ENCODE results near the gene CEP192.
"Not testable (repeated sequence)": the region's sequence is repeated elsewhere in the genome, so short reads cannot be mapped to it uniquely, and the experiment has no call there.

Gene CEP192

DNA sequence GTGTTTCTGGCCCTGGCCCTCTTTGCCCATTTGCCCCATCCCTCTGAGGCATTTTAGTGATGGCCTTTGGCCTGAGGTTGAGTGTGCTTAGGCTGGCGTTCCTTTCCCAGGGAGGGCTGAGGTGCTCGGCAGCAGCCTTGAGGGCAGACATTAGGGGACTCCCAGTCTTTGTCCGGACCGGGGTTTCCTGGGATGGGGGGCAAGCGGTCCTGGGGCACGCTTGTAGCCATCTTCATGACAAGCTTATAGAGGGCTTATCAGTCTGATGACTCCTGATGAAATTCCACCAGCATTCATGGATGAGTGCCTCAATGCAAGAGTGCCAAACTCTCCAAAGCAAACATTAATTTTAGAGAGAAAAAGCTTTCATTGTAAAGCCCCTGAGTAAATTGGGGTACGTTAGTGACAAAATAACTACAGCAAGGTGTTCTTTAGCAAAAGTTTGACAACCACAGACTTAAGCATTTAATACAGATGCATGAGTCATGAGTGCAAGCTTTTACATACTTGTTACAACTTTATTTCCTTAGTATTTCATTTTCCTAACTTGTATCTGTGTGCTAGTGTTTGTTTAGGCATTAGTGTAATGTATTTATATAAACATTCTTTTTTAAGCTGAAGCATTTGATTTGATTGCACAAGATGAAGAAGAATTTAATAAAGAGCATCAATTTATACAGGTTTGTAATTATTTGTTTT lies 45.6 kb downstream of the CEP192 start:
- no peak for DNase-seq

DNA sequence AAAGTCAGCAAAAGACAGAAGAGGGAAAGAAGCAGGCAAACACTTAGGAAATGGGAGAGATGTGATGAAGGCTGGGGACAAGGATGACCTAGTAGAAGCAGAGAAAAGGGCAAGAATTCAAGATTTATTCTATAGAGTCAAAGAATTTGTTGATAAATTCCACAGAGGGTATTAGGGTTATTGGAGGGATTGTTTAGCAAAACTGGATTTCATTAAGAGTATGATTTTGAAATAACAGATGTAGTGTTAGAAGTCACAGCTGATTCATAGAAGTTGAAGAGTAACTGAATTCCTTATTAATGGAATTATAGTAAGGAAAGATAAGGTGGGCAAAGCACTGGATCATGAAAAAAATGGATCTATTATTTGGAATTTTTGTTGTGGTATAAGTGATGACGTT lies 48.6 kb downstream of the CEP192 start:
- no peak for DNase-seq

DNA sequence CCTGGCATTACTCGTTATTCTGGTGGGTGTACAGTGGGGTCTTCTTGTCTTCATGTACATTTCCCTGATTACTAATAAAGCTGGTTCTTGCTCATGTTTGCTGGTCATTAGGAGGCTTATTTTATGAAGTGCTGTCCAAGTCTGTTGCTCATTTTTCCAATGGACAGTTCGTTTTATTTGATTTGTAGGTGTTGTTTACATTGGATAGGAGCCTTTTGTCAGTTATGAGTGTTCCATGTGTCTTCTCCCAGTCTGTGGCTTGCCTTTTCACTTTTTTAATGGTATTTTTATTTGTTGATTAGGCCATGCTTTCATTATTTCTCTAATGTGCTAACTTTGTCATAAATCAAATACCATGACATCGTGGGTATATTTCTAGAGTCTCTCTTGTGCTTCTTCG lies 51.9 kb downstream of the CEP192 start:
- DNase-seq = no peak

DNA sequence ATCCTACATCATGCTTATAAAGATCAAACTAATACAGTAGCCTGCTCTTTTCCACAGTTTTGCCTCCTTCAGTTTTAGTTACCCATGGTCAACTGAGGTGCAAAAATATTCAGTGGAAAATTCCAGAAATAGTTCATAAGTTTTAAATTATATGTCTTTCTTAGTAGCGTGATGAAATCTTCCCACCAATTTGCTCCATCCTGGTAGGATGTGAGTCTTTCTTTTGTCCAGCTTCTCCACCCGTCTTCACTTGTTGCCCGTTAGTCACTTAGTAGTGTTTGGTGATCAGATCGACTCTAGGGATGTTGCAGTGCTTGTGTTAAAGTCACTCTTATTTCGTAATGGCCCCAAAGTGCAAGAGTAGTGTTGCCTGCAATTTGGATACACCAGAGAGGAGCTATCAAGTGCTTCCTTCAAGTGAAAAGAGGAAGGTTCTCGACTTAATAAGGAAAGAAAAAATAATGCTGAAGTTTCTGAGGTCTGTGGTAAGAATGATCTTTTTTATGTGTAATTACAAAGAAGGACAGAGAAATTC lies 57.0 kb downstream of the CEP192 start:
- no peak for DNase-seq

DNA sequence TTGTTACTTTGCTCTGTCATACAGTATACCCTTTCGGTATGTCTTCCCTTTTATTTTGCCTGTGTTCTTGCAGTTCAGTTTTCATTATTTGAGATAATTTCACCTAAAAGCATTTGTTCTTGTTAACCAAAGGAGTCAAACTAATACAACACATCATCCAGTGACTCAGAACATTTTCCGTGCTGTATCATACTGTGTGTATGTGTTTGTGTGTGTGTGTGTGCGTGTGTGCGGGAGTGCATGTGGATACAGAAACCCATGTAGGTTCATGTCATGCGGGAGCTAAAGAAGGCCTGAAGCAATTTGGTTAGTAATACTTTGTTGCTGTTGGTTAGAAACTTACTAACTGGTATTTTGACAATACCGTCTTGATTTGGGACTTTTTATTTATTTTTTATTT lies 60.0 kb downstream of the CEP192 start:
- DNase-seq = no peak

DNA sequence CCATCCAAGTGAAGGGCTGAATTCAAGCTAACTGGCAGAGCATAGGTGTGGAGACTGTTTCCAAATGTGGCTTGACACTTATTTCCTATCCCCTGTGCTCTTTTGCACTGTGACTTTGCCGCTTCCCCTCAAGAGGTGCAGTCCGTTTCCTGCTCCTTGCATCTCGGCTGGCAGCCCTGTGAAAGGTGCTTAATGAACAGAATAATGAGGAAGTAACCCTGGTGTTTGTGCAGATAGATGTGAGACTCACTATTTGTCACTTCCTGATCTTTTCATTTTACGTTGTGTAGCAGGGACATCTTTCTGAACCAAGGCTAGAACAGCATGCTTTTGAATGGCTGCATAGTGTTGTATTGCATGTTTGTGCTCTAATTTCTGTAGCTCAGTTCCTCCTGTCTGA lies 60.8 kb downstream of the CEP192 start:
- DNase-seq = no peak

DNA sequence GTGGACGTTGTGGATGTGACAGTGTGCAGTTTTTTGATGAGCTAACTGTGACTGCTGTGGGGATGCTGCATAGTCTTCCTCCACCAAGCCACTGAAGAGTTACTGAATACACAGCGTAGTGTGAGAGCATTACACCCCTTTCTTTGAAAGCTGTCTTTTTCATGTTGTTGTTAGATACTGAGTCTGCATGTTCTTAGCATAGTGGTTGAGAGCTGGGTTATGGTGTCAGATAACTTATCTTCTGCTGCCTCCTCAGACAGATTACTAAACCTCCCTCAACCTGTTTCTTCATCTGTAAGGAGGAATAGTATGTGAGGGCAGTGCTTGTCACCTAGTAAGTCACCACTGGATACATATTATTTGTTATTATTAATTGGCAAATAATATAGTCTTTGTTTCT lies 63.2 kb downstream of the CEP192 start:
- DNase-seq = no peak

DNA sequence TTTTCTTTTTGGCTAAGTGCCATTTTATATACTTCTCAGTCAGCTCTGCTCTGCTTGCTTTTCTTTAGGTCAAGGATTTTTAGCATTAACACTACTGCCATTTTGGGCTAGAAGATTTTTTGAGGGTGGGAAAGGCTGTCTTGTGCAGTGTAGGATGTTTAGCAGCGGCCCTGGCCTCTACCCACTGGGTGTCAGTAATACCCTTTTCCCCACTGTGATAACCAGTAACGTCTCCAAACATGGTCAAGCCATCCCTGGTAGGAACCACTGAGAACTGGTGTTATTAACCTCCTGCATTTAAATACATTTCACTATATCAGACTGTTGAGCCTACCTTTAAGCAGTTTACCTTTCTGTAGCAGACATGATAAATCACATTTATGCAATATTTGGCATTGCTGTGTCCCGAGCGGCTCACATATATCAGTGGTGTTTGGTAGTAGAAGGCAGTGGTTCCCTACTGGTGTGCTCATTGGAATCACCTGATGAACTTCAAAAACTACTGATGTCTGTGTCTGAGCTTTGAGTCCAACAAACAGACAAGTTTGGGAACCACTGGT lies 70.5 kb downstream of the CEP192 start:
- no peak for DNase-seq

DNA sequence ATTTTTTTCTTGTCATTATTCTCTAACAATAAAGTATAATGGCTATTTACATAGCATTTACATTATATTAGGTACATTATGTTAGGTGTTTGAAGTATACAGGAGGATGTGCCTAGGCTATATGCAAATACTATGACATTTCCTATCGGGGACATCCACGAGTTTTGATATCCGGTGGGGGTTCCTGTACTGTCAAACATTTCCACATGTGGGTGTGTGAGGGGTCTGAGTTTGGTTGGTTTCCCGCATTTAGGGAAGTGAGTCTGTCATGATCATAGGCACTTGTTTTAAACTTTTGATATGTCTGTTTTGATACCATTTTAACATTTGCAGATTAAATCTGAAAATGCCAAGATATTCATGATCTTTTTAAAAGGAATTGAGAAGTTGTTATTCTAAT lies 76.0 kb downstream of the CEP192 start:
- no peak for DNase-seq

DNA sequence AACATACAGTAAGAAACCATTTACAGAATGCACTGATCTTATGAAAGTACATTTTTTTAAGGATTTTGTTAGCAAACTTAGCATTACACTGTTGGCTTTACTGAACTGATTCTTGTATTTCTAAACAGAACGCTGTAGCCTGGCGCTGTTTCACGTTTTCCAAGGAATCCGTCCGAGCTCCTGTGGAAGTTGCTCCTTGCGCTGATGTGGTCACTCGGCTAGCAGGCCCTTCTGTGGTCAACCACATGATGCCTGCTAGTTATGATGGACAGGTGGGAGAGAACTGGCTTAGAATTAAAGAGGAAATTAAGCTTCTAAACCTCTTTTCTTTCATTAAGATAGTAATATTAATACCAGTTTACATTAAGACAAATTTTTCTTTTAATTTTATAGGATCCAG lies 76.8 kb downstream of the CEP192 start:
- DNase-seq = no peak

DNA sequence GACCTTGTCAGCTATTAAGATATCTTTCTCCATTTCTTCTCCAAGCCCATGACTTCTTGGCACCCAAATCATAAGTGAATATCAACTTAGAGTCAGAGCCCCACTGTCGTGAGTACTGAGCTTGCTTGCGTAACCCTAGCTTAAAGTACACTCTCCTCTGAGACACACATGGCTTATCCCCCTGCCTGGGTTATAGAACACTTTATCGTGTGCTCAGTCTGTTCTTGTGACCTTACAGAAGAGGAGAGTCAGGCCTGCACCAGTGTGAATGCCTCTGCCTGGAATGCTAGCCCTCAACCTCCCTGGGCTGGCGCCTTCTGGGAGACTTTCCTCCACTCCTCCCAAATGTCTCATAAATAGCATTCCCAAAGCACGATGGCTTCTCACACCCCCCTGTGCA lies 79.3 kb downstream of the CEP192 start:
- DNase-seq = no peak

DNA sequence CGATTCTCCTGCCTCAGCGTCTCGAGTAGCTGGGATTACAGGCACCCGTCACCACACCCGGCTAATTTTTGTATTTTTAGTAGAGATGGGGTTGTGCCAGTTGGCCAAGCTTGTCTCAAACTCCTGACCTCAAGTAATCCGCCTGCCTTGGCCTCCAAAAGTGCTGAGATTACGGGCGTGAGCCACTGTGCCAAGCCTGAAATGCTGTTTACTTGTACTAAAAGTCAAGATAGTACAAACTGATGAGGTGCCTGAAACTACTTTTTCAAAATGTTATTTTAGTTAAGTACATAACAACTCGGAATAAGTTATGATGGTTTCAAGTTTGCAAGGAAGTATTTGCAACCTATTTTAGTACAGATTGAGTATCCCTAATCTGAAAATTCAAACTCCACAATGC lies 85.7 kb downstream of the CEP192 start:
- DNase-seq = no peak

DNA sequence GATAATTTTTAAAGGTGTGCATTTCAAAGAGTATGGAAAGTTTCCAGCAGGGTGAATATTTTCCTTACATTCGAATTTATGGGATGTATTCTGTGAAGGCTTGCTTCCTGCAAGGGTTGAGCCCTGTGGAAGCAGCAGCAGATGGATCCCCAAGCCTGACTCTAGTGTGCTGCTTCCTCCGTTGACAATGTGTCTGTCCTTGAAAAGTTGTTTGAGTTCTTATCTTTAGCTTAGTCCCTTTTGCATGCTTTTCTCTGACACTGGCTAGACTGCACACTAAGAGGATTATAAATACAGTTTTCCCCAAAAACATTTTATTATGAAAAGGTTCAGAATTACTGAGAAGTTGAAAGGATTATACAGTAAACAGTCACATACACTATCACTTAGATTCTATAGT lies 86.3 kb downstream of the CEP192 start:
- DNase-seq = no peak

DNA sequence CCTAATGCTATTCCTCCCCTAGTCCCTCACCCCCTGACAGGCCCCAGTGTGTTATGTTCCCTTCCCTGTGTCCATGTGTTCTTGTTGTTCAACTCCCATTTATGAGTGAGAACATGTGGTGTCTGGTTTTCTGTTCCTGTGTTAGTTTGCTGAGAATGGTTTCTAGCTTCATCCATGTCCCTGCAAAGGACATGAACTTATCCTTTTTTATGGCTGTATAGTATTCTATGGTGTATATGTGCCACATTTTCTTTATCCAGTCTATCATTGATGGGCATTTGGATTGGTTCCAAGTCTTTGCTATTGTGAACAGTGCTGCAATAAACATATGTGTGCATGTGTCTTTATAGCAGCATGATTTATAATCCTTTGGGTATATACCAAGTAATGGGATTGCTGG lies 86.9 kb downstream of the CEP192 start:
- DNase-seq = not testable (repeated sequence)

DNA sequence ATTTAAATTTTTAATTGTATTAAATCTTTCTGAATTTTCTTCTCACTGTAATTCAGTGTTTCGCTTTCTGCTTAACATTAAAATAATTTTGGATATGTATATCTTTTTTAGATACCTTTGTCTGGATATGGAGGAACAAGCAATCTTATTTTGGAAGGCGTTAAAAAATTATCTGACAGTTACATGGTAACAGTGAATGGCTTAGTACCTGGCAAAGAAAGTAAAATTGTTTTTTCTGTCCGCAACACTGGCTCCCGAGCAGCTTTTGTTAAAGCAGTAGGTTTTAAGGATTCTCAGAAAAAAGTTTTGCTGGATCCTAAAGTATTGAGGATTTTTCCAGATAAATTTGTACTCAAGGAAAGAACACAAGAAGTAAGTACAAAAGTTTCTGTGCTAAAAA lies 95.7 kb downstream of the CEP192 start:
- no peak for DNase-seq

DNA sequence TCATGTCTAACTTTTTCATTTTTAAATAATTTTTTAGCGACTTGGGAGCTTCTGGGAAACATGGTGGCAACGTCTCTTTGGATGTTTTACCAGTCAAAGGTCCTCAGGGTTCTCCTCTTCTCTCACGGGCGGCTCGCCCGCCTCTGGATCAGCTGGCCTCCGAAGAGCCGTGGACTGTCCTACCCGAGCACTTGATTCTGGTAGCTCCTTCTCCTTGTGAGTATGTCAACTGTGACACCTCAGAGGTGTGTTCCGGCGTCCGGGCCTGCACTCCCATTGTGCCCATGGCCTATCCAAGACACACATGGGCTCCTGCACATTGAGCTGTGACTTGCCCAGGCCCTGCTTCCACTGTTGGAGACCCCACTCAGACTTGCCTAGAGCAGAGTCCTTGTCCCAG lies 104.3 kb downstream of the CEP192 start:
- no peak for DNase-seq

DNA sequence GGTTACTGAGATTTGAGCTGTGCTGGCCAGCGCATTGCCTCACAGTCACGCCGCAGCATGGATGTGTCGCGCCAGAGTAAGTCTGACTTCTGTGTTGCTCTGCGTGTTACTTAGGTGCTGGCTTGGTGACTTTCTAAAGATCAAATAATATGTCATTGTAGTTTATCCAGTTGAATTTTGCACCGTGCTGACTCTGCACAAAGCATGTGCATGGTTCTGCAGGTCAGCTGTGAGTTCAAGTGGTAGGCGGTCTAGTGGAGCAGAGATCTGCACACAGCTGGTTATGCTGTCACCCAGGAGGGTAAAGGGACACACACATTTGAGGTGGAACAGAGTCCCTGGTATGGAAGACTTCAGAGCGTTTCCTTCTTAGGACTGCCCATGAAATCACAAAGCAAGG lies 105.1 kb downstream of the CEP192 start:
- DNase-seq = no peak

DNA sequence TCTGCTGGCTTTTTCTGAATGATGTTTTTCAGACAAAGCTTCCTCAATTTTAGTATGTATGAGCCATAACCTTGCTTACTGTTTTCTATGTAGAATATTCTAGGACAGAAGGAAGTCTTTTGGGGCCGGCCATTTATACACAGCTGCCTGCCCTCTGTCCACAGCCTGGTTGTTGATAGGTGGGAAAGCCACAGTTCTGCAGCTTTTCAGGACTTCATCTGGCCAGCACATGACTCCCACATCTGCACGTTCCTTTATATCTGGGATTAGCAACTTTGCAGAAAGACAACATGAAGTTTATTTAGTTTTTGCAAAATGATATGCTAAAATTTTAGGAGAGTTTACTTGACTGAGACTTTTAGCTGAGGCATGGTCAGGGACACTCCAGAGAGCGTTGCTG lies 105.6 kb downstream of the CEP192 start:
- no peak for DNase-seq

DNA sequence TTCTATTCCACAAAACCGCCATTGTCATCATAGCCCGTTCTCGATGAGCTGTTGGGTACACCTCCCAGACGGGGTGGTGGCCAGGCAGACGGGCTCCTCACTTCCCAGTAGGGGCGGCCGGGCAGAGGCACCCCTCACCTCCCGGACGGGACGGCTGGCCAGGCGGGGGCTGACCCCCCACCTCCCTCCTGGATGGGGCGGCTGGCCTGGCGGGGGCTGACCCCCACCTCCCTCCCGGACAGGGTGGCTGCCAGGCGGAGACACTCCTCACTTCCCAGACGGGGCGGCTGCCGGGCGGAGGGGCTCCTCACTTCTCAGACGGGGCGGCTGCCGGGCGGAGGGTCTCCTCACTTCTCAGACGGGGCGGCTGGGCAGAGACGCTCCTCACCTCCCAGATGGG lies 106.9 kb downstream of the CEP192 start:
- DNase-seq = not testable (repeated sequence)

DNA sequence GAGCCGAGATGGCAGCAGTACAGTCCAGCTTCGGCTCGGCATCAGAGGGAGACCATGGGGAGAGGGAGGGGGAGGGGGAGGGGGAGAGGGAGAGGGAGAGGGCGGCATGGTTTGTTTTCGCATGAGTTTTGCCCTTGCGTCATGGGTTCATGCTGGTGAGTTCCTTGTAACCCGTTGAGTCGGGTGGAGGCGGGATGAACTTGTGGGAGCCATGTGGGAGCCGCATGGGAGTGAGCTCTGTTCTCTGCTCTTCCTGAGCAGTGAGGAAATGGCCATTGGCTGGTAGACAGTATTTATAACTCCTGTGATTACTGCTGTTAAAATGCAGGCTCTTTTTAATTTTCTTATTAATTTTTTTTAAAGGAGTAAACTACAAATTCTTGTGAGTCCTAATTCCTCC lies 108.0 kb downstream of the CEP192 start:
- no peak for DNase-seq

DNA sequence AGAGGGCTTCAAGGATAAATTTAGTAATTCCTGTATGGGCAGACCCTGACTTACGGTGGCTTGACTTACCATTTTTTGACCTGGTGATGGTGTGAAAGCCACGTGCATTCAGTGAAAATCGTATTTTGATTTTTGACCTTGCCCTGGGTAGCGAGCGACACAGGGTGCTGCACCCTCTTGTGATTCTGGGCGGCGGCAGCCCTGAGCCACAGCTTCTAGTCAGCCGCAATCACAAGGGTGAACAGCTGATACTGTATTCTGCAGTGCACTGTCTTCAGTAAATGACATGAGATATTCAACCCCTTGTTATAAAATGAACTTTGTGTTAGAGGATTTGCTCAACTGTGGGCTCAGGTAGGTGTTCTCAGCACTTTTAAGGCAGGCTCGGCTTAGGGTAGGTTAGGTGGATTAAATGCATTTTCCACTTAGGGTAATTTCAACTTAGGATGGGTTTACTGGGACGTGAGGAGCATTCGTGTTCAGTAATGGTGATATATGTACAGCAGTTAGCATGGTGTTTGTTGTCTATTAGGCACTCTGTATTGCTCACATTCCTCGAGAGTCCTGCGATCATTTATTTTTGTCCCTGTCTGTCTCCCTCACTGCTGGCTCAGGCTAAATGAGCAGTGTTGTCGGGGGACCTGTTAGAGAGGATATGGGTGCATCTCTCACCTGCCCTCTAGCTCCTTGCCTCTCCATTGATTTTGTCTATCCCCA lies 109.9 kb downstream of the CEP192 start:
- no peak for DNase-seq

DNA sequence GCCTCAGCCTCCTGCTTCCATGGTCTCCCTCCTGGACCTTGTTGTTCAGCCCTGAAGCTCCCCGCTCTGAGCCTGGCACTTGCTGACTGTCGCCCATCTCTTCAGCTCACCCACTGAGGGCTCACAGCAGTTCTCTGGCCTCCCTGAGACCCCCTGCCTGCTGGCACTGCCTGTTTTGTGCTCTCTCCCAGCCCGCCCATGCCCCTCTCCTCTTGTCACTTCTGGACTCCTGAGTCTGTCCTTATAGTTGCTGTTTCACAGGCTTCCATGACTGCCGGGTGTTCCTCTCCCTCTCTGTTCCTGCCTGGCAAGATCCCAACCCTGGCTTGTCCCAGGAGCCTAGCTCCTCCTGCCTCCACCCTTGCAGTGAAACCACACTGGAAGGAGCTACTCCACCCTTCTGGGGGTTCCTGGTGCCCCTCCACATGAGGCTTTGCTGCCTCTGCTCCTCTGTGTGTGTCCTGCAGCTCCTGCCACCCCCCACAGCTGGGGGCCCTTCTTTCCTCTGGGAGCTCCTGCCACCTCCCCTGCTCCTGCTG lies 110.6 kb downstream of the CEP192 start:
- no peak for DNase-seq

DNA sequence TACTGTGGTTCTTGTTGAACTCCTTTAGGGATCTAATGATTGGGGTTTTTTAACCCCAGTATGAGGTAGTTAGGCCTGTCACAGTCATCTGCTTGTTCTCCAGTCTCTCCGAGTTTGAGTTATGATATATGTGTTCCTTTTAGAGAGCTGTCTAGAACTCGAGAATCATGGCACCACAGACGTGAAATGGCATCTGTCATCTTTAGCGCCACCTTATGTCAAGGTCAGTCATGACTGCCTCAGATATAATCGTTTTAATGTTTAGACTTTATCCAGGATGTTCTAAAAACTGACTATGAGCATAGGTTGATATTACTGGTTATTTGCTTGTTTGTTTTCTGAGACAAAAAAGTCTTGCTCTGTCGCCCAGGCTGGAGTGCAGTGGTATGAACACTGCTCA lies 112.2 kb downstream of the CEP192 start:
- no peak for DNase-seq

DNA sequence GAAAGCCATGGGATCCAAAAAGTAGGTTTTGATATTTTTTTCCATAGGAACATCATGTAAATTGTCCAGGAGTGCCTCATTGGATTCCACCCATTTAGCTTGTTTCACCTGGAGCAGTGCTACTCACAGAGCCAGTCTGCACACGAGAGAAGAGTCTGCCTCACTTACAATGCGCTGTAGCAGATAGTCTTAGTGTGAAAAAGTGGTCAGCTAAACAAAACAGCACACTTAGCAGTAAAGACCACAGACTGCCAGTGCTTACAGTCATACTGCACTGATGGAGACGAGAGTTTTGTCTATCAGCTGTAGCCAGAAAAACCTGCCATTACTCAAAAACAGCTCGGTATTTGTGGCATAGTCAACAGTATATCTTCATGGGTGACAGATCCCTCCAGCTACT lies 113.9 kb downstream of the CEP192 start:
- DNase-seq = no peak

Measured in NCI-H2171 (cell line).